D721Med (cell line): ENCODE results near the gene GSTP1.
"Not testable (repeated sequence)": the region's sequence is repeated elsewhere in the genome, so short reads cannot be mapped to it uniquely, and the experiment has no call there.

Experiments used
- DNase-seq: peaks from one replicate; pipeline ENCODE4 v3.0.0; 2011; ENCODE audit warnings: low spot score; ENCODE audit not compliant: insufficient read length
- FAIRE-seq: peaks from 2 replicates; lab custom pipeline; 2011; peaks lifted over from hg19 to GRCh38; lab: Jason Lieb, UNC
- CTCF ChIP-seq: IDR thresholded peaks from 2 replicates; pipeline ENCODE4 v1.5.1; 2012; ENCODE audit warnings: mild to moderate bottlenecking, control low read depth; ENCODE audit not compliant: insufficient read depth; ENCODE audit errors: missing control alignments

The GSTP1 gene

GRCh38 chr11:67617243-67617953 is 33.8 kb downstream of the GSTP1 start:
- no peak for DNase-seq
- TF ChIP-seq CTCF, result no peak
- no peak for FAIRE-seq

GRCh38 chr11:67618901-67619659 is 35.5 kb downstream of the GSTP1 start:
- not testable (repeated sequence) for DNase-seq, FAIRE-seq

DNA sequence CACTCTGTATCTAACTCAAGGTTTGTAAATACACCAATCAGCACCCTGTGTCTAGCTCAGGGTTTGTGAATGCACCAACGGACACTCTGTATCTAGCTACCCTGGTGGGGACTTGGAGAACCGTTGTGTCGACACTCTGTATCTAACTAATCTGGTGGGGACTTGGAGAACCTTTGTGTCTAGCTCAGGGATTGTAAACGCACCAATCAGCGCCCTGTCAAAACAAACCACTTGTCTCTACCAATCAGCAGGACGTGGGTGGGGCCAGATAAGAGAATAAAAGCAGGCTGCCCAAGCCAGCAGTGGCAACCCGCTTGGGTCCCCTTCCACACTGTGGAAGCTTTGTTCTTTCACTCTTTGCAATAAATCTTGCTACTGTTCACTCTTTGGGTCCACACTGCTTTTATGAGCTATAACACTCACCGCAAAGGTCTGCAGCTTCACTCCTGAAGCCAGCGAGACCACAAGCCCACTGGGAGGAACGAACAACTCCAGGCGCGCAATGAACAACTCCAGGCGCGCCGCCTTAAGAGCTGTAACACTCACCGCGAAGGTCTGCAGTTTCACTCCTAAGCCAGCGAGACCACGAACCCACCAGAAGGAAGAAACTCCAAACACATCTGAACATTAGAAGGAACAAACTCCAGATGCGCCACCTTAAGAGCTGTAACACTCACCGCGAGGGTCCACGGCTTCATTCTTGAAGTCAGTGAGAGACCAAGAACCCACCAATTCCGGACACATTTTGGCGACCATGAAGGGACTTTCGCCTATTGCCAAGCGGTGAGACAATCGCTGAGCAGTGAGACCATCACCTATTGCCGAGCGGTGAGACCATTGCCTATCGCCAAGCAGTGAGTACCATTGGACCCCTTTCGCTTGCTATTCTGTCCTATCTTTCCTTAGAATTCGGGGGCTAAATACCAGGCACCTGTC is 36.3 kb downstream of the GSTP1 start:
- not testable (repeated sequence) for DNase-seq, FAIRE-seq

GRCh38 chr11:67620621-67621020 is 37.0 kb downstream of the GSTP1 start:
- DNase-seq, FAIRE-seq: not testable (repeated sequence)

GRCh38 chr11:67621928-67622327 is 38.3 kb downstream of the GSTP1 start:
- FAIRE-seq, DNase-seq: not testable (repeated sequence)

DNA sequence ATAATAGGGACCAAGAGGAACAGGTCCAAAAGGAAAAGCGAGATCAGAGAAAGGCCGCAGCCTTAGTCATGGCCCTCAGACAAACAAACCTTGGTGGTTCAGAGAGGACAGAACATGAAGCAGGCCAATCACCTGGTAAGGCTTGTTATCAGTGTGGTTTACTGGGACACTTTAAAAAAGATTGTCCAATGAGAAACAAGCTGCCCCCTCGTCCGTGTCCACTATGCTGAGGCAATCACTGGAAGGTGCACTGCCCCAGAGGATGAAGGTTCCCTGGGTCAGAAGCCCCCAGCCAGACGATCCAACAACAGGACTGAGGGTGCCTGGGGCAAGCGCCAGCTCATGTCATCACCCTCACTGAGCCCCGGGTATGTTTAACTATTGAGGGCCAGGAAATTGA is 39.3 kb downstream of the GSTP1 start:
- not testable (repeated sequence) for DNase-seq, FAIRE-seq

GRCh38 chr11:67623795-67624194 is 40.2 kb downstream of the GSTP1 start:
- not testable (repeated sequence) for FAIRE-seq, DNase-seq

- not testable (repeated sequence) for DNase-seq, FAIRE-seq
Observed at GRCh38 chr11:67626131-67626833, 42.7 kb downstream of the GSTP1 start.

DNA sequence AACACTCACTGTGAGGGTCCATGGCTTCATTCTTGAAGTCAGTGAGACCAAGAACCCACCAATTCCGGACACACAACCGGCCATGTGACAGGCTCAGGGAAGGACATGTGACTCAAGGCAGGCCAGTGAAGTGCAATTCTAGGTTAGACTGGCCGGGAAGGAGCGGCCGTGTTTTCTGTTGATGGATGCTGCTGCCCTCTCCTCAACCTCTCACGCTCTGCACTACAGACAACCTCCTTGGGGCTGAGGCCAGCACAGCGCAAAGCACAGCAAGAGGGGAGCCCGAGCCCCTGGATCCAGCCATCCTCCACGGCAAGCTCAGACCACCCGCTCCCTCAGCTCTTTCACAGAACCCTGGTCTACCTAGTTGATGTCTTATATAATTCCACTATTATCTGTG is 43.4 kb downstream of the GSTP1 start:
- FAIRE-seq, result no peak

DNA sequence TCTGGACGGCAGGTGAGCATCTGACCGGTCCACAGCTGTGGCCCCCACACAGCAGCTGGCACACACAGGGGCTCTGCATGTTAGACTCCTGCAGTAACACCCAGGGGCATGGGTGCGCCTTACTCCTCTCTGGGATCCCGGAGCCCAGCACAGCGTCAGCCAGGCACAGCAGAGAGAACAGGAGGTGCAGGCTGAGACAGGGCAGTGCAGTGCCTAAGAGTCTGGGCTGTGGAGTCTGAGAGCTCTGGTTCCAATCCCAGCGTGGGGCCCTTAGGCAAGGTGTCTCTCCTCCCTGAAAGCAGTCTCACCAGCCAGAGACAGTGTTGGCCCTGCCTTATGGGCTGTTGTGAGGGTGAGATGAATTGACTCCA is 43.8 kb downstream of the GSTP1 start:
- no peak for TF ChIP-seq CTCF
- FAIRE-seq (no peak), DNase-seq (no peak)

More for the DNA sequence above, 43.4 kb downstream of the GSTP1 start:
- no peak for TF ChIP-seq CTCF
- no peak for DNase-seq
